B cell (primary cell): ENCODE measurements around the gene LMX1B. TPM values are rescaled to one million over a fixed set of nuclear protein-coding genes. Genes with fewer than 3 reads are reported as not detected.

Experiments used
- ATAC-seq: fragments of 200-7000 bp; cut with Tn5 transposase; one replicate; pipeline ENCODE4 v1.10.0; 2021; ENCODE audit warnings: low read depth, mild to moderate bottlenecking, moderate number of reproducible peaks, moderate library complexity
- CTCF ChIA-PET: fragments of 350-600 bp; sonication (Branson Sonifier 250); formaldehyde crosslinking; loops from one replicate; lab custom pipeline; 2021; ENCODE audit warnings: antibody characterized with exemption, inconsistent platforms; lab: Charles Lee
- POLR2A ChIA-PET: fragments of 350-600 bp; sonication (Branson Sonifier 250); formaldehyde crosslinking; loops from one replicate; lab custom pipeline; 2021; ENCODE audit warnings: antibody characterized with exemption; lab: Charles Lee
- DNase-seq: peaks from one replicate; pipeline ENCODE4 v3.0.0; 2013
- H2AFZ ChIP-seq: 2 replicates; pipeline ENCODE4 v1.6.1; 2012; ENCODE audit warnings: mild to moderate bottlenecking, low read depth, low read length; ENCODE audit not compliant: insufficient read depth, poor library complexity, severe bottlenecking
- H3K27ac ChIP-seq, 2 donors: 1 replicate in 1 of 2; 2 replicates in 1 of 2; pipeline ENCODE4 v1.5.1; 2012 to 2013; ENCODE audit warnings: low read length in 2 of 2, mild to moderate bottlenecking in 2 of 2, moderate library complexity in 1 of 2
- H3K27me3 ChIP-seq, 4 experiments: fragments of 200-600 bp in 1 of 4; sonication (generic) in 1 of 4; replicated peaks in 1 of 4; 1 replicate in 2 of 4; 2 replicates in 2 of 4; pipeline versions ENCODE4 v1.6.1 to v1.7.0; 2013 to 2016; ENCODE audit warnings: low read length in 3 of 4, mild to moderate bottlenecking in 2 of 4, mixed read lengths in 1 of 4, moderate library complexity in 1 of 4; ENCODE audit not compliant: insufficient read depth in 4 of 4, control insufficient read depth in 3 of 4; ENCODE audit errors: control extremely low read depth in 1 of 4
- H3K36me3 ChIP-seq, 2 experiments: replicated peaks in 1 of 2; 1 replicate in 1 of 2; 2 replicates in 1 of 2; pipeline versions ENCODE4 v1.6.1 to v1.7.1; 2013; ENCODE audit warnings: low read length in 1 of 2; ENCODE audit not compliant: insufficient read depth in 2 of 2, control insufficient read depth in 1 of 2; ENCODE audit errors: control extremely low read depth in 1 of 2, extremely low read depth in 1 of 2
- H3K4me1 ChIP-seq, 2 donors: fragments of 200-600 bp in 1 of 2; sonication (generic) in 1 of 2; 1 replicate in 1 of 2; 2 replicates in 1 of 2; pipeline versions ENCODE4 v1.5.1 to v1.6.1; 2013 to 2017; ENCODE audit warnings: low read length in 2 of 2; ENCODE audit not compliant: control insufficient read depth in 2 of 2, insufficient read depth in 2 of 2
- H3K4me2 ChIP-seq: replicated peaks from 2 replicates; pipeline ENCODE3; 2012; ENCODE audit warnings: mild to moderate bottlenecking, low read depth, low read length; ENCODE audit not compliant: poor library complexity, severe bottlenecking
- H3K4me3 ChIP-seq, 5 experiments: fragments of 200-600 bp in 1 of 5; sonication (generic) in 1 of 5; 1 replicate in 3 of 5; 2 replicates in 2 of 5; pipeline versions ENCODE4 v1.5.1 to v1.7.0; 2011 to 2016; ENCODE audit warnings: low read length in 4 of 5, mild to moderate bottlenecking in 4 of 5, low read depth in 2 of 5, control low read depth in 1 of 5, moderate library complexity in 1 of 5; ENCODE audit not compliant: insufficient read depth in 1 of 5; ENCODE audit errors: control extremely low read depth in 1 of 5, extremely low read depth in 1 of 5
- H3K79me2 ChIP-seq: fragments of 200-600 bp; sonication (generic); one replicate; pipeline ENCODE4 v1.6.0; 2016; ENCODE audit warnings: low read length; ENCODE audit not compliant: control insufficient read depth, insufficient read depth
- H3K9ac ChIP-seq: fragments of 200-600 bp; sonication (generic); 2 replicates; pipeline ENCODE4 v1.6.1; 2017; ENCODE audit warnings: mild to moderate bottlenecking, low read length, moderate library complexity
- H3K9me3 ChIP-seq, 3 donors: one replicate each; pipeline versions ENCODE4 v1.6.1 to v1.7.1; 2013; ENCODE audit warnings: low read length in 2 of 3; ENCODE audit not compliant: control insufficient read depth in 2 of 3, insufficient read depth in 1 of 3; ENCODE audit errors: control extremely low read depth in 1 of 3
- H4K20me1 ChIP-seq: 2 replicates; pipeline ENCODE4 v1.6.0; 2012; ENCODE audit warnings: mild to moderate bottlenecking, low read length; ENCODE audit not compliant: insufficient read depth, control insufficient read depth, poor library complexity, severe bottlenecking
- H3K27ac Mint-ChIP-seq: one replicate; pipeline ENCODE4 v1.8.0; 2021; ENCODE audit warnings: mixed read lengths
- H3K27me3 Mint-ChIP-seq: one replicate; pipeline ENCODE4 v1.8.0; 2021; ENCODE audit warnings: mixed read lengths
- H3K4me1 Mint-ChIP-seq: one replicate; pipeline ENCODE4 v1.8.0; 2021; ENCODE audit warnings: mixed read lengths
- H3K4me3 Mint-ChIP-seq: one replicate; pipeline ENCODE4 v1.8.0; 2021; ENCODE audit warnings: mixed read lengths
- H3K9me3 Mint-ChIP-seq: one replicate; pipeline ENCODE4 v1.8.0; 2022; ENCODE audit warnings: mixed read lengths; ENCODE audit not compliant: insufficient read depth
- EZH2 ChIP-seq: IDR thresholded peaks from 2 replicates; pipeline ENCODE4 v1.6.1; 2012; ENCODE audit warnings: borderline replicate concordance, low read depth, mild to moderate bottlenecking, moderate library complexity, low read length; ENCODE audit not compliant: insufficient read depth, poor library complexity, severe bottlenecking
- WGBS: methylation state at CpG from one replicate; pipeline ENCODE4 v1.1.5; 2013; ENCODE audit warnings: missing lambda C conversion rate; ENCODE audit not compliant: insufficient coverage; 5-methylcytosine and 5-hydroxymethylcytosine counted together
- intact Hi-C: fragments of 100-400 bp; cut with micrococcal nuclease; formaldehyde crosslinking; loops from one replicate; pipeline ENCODE4 v1.10.0; 2022
- polyA plus RNA-seq: library from polyadenylated mRNA; depleted of rRNA; stranded (reverse); fragments of >200 nt; gene quantifications from 2 replicates; pipeline ENCODE4 v1.2.3, GENCODE V29; 2012
- total RNA-seq, 2 donors: library from RNA; stranded (reverse); fragments of 120-200 nt in 1 of 2; gene quantifications; 1 replicate in 1 of 2; 2 replicates in 1 of 2; pipeline versions ENCODE4 v1.2.3 to v1.2.4, GENCODE V29; 2013 to 2022
- TF ChIP-seq, protein P1 (sequence below): fragments of 200-600 bp; IDR thresholded peaks from one replicate; pipeline ENCODE4 v1.8.0; 2022; ENCODE audit warnings: antibody characterized with exemption, mild to moderate bottlenecking

The LMX1B gene
- total and polyA plus RNA-seq, 2 donors (not counting 1 experiment from before 2014, with no cell fraction given) = not detected

GRCh38 chr9:126661122-126661520, 47.4 kb downstream of the LMX1B start:
- Mint-ChIP-seq H3K27ac (no peak overlapping the region), H3K4me1 (peaks cover 9% of the 10 kb centered on the region), H3K27me3 (peaks cover 31% of the 10 kb centered on the region), H3K4me3 (no peak overlapping the region), H3K9me3 (no peaks in the 10 kb centered on the region)
- Histone ChIP-seq H3K79me2 (no peaks in the 10 kb centered on the region), H4K20me1 (no peaks in the 10 kb centered on the region), H3K9ac (no peak overlapping the region), H3K27ac (no peak overlapping the region), H2AFZ (no peak overlapping the region), H3K27me3 (peaks cover 0 to 50% (median 5%) of the 10 kb centered on the region in 4 experiments), H3K36me3 (no peaks in the 10 kb centered on the region), H3K4me1 (peaks cover 5 to 7% of the 10 kb centered on the region in 2 donors), H3K4me2 (no peak overlapping the region), H3K4me3 (no peak overlapping the region), H3K9me3 (no peaks in the 10 kb centered on the region)
- POLR2A ChIA-PET = no interaction called here
- CTCF ChIA-PET = no interaction called here
- ATAC-seq (no peak), DNase-seq (no peak)
- intact Hi-C loops = no loop called here
- no peak for TF ChIP-seq EZH2
- TF ChIP-seq, protein P1, sequence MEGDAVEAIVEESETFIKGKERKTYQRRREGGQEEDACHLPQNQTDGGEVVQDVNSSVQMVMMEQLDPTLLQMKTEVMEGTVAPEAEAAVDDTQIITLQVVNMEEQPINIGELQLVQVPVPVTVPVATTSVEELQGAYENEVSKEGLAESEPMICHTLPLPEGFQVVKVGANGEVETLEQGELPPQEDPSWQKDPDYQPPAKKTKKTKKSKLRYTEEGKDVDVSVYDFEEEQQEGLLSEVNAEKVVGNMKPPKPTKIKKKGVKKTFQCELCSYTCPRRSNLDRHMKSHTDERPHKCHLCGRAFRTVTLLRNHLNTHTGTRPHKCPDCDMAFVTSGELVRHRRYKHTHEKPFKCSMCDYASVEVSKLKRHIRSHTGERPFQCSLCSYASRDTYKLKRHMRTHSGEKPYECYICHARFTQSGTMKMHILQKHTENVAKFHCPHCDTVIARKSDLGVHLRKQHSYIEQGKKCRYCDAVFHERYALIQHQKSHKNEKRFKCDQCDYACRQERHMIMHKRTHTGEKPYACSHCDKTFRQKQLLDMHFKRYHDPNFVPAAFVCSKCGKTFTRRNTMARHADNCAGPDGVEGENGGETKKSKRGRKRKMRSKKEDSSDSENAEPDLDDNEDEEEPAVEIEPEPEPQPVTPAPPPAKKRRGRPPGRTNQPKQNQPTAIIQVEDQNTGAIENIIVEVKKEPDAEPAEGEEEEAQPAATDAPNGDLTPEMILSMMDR = no peak
- WGBS = 94% methylated on average over 17 of the region's 17 CpGs

GRCh38 chr9:126661521-126662251, 48.0 kb downstream of the LMX1B start:
- H3K9me3 ChIP-seq = no peaks in the 10 kb centered on the region
- no peak overlapping the region for H3K4me3 Mint-ChIP-seq
- H3K4me1 ChIP-seq = peaks cover 10 to 13% of the 10 kb centered on the region in 2 donors
- peaks cover 15% of the 10 kb centered on the region for H3K4me1 Mint-ChIP-seq
- no peak overlapping the region for H3K27ac ChIP-seq
- no peaks in the 10 kb centered on the region for H3K36me3 ChIP-seq
- ChIA-PET CTCF (no interaction called here), POLR2A (no interaction called here)
- H3K4me2 ChIP-seq = no peak overlapping the region
- no peak for TF ChIP-seq EZH2
- TF ChIP-seq, protein P1 = no peak
- H3K27me3 ChIP-seq = peaks cover 0 to 52% (median 6%) of the 10 kb centered on the region in 4 experiments
- no peak overlapping the region for H3K4me3 ChIP-seq
- no peaks in the 10 kb centered on the region for H3K9me3 Mint-ChIP-seq
- H2AFZ ChIP-seq = no peak overlapping the region
- ATAC-seq (no peak), DNase-seq (no peak)
- intact Hi-C loops = no loop called here
- no peaks in the 10 kb centered on the region for H4K20me1 ChIP-seq
- H3K79me2 ChIP-seq = no peaks in the 10 kb centered on the region
- 74% methylated on average over 13 of the region's 15 CpGs for WGBS
- H3K9ac ChIP-seq = no peak overlapping the region
- H3K27me3 Mint-ChIP-seq = peaks cover 35% of the 10 kb centered on the region
- H3K27ac Mint-ChIP-seq = no peak overlapping the region
